Endothelial cell of umbilical vein (primary cell): Measurements from ENCODE around the gene NMT2. TPM values are rescaled to one million over a fixed set of nuclear protein-coding genes. Genes with fewer than 3 reads are reported as not detected.

ENCODE experiments used
- BruUV-seq: library from RNA; stranded (reverse); fragments of 400-500 nt; replicated peaks from 2 replicates; lab custom pipeline; 2021; lab: Mats Ljungman, UMichigan
- CTCF ChIA-PET: fragments of 300-600, 350-600 bp; sonication (Branson Sonifier 250); formaldehyde crosslinking; loops from one replicate; lab custom pipeline; 2021; ENCODE audit warnings: antibody characterized with exemption, inconsistent platforms; lab: Charles Lee
- POLR2A ChIA-PET: fragments of 300-600, 350-600 bp; sonication (Branson Sonifier 250); formaldehyde crosslinking; loops from one replicate; lab custom pipeline; 2021; ENCODE audit warnings: antibody characterized with exemption, inconsistent platforms; lab: Charles Lee
- DNase-seq: peaks from one replicate; pipeline ENCODE4 v3.0.0-alpha.2; 2011; ENCODE audit warnings: low read depth, low spot score
- FAIRE-seq: peaks from 2 replicates; lab custom pipeline; 2011; peaks lifted over from hg19 to GRCh38; lab: Jason Lieb, UNC
- H2AFZ ChIP-seq: 2 replicates; pipeline ENCODE4 v1.6.0; 2012; ENCODE audit warnings: low read depth, low read length, control low read depth, inconsistent platforms
- H3K27ac ChIP-seq: 2 replicates; pipeline ENCODE4 v1.5.1; 2011; ENCODE audit warnings: low read depth, mild to moderate bottlenecking, control low read depth, low read length, moderate library complexity; ENCODE audit not compliant: insufficient read depth
- H3K27me3 ChIP-seq, 2 experiments: 2 replicates each; pipeline versions ENCODE4 v1.6.0 to v1.6.1; 2011; ENCODE audit warnings: low read length in 2 of 2, mixed read lengths in 1 of 2; ENCODE audit not compliant: control insufficient read depth in 2 of 2, insufficient read depth in 2 of 2
- H3K36me3 ChIP-seq, 2 experiments: 2 replicates in 1 of 2; 3 replicates in 1 of 2; pipeline ENCODE4 v1.5.1; 2011; ENCODE audit warnings: low read length in 2 of 2, mild to moderate bottlenecking in 1 of 2, moderate library complexity in 1 of 2; ENCODE audit not compliant: control insufficient read depth in 2 of 2, insufficient read depth in 2 of 2; ENCODE audit errors: extremely low read depth in 1 of 2
- H3K4me1 ChIP-seq: 3 replicates; pipeline ENCODE4 v1.5.1; 2011; ENCODE audit warnings: mild to moderate bottlenecking, low read length; ENCODE audit not compliant: control insufficient read depth, insufficient read depth; ENCODE audit errors: extremely low read depth
- H3K4me2 ChIP-seq: 2 replicates; pipeline ENCODE4 v1.6.1; 2011; ENCODE audit warnings: low read length, control low read depth, mixed read lengths; ENCODE audit not compliant: insufficient read depth
- H3K4me3 ChIP-seq, 3 experiments: fragments of 200-600 bp in 1 of 3; sonication (generic), shearing (Covaris generic) in 1 of 3; replicated peaks in 1 of 3; 2 replicates each; pipeline ENCODE4 v1.5.1; 2011 to 2016; ENCODE audit warnings: control low read depth in 3 of 3, low read length in 3 of 3, mild to moderate bottlenecking in 2 of 3, inconsistent platforms in 1 of 3, low read depth in 1 of 3, moderate library complexity in 1 of 3; ENCODE audit not compliant: insufficient read depth in 1 of 3
- H3K79me2 ChIP-seq: 2 replicates; pipeline ENCODE4 v1.6.0; 2012; ENCODE audit warnings: low read length, inconsistent platforms; ENCODE audit not compliant: control insufficient read depth, insufficient read depth
- H3K9ac ChIP-seq: replicated peaks from 2 replicates; pipeline ENCODE3; 2011; ENCODE audit warnings: low read length, control low read depth; ENCODE audit not compliant: insufficient read depth; ENCODE audit errors: extremely low read depth
- H3K9me1 ChIP-seq: replicated peaks from 3 replicates; pipeline ENCODE4 v1.6.0; 2011; ENCODE audit warnings: mild to moderate bottlenecking, low read length; ENCODE audit not compliant: control insufficient read depth, insufficient read depth; ENCODE audit errors: extremely low read depth
- H3K9me3 ChIP-seq: replicated peaks from 2 replicates; pipeline ENCODE4 v1.5.1; 2012; ENCODE audit warnings: low read length, inconsistent platforms; ENCODE audit not compliant: control insufficient read depth, insufficient read depth
- H4K20me1 ChIP-seq: replicated peaks from 2 replicates; pipeline ENCODE3; 2011; ENCODE audit warnings: mild to moderate bottlenecking, low read length; ENCODE audit not compliant: control insufficient read depth, insufficient read depth; ENCODE audit errors: extremely low read depth
- CTCF ChIP-seq, 2 donors: IDR thresholded peaks; 1 replicate in 1 of 2; 2 replicates in 1 of 2; pipeline ENCODE4 v1.5.1; 2011; ENCODE audit warnings: low read length in 2 of 2, mild to moderate bottlenecking in 2 of 2, moderate library complexity in 2 of 2, control low read depth in 1 of 2, inconsistent platforms in 1 of 2, low read depth in 1 of 2; ENCODE audit not compliant: insufficient read depth in 1 of 2; ENCODE audit errors: extremely low read depth in 1 of 2
- EZH2 ChIP-seq: IDR thresholded peaks from 2 replicates; pipeline ENCODE4 v1.6.1; 2012; ENCODE audit warnings: borderline replicate concordance, low read depth, mild to moderate bottlenecking, moderate library complexity, low read length, inconsistent platforms; ENCODE audit not compliant: severe bottlenecking
- FOS ChIP-seq: IDR thresholded peaks from 2 replicates; pipeline ENCODE4 v1.6.1; 2011; ENCODE audit warnings: mild to moderate bottlenecking, low read length, moderate library complexity, borderline replicate concordance; ENCODE audit not compliant: insufficient read depth
- GATA2 ChIP-seq: IDR thresholded peaks from 2 replicates; pipeline ENCODE4 v1.7.0; 2011; ENCODE audit warnings: low read depth, mild to moderate bottlenecking, moderate library complexity, mixed read lengths, low read length; ENCODE audit not compliant: insufficient read length, insufficient read depth
- JUN ChIP-seq: IDR thresholded peaks from 2 replicates; pipeline ENCODE4 v1.6.1; 2011; ENCODE audit warnings: borderline replicate concordance, low read depth; ENCODE audit not compliant: insufficient read length, insufficient read depth
- MAX ChIP-seq: IDR thresholded peaks from 2 replicates; pipeline ENCODE4 v1.6.1; 2011; ENCODE audit not compliant: insufficient read depth, insufficient read length
- MYC ChIP-seq: IDR thresholded peaks from one replicate; pipeline ENCODE4 v1.6.1; 2011; ENCODE audit warnings: mild to moderate bottlenecking, low read depth, low read length
- POLR2A ChIP-seq: IDR thresholded peaks from 2 replicates; pipeline ENCODE4 v1.6.1; 2012; ENCODE audit warnings: low read depth, mild to moderate bottlenecking, control low read depth, low read length
- POLR2AphosphoS5 ChIP-seq: IDR thresholded peaks from 2 replicates; pipeline ENCODE4 v1.6.1; 2012; ENCODE audit warnings: low read depth, mild to moderate bottlenecking, control low read depth, low read length, moderate library complexity; ENCODE audit not compliant: insufficient read depth
- dilution Hi-C: fragments of 300-500 bp; cut with MboI; formaldehyde crosslinking; loops from one replicate; pipeline ENCODE4 v1.15.0; 2019; ENCODE audit warnings: low sequenced_read_pairs; ENCODE audit not compliant: extremely low pct_ligation_motif_present
- intact Hi-C: fragments of 100-400 bp; cut with micrococcal nuclease; formaldehyde crosslinking; loops from one replicate; pipeline ENCODE4 v1.10.0; 2022
- polyA plus RNA-seq, 4 experiments: library from polyadenylated mRNA; depleted of rRNA in 3 of 4; stranded (reverse) in 3 of 4; unstranded in 1 of 4; fragments of >200 nt; gene quantifications; 2 replicates each; pipeline versions ENCODE4 v1.2.1 to v1.2.3, GENCODE V29; 2011 to 2012; ENCODE audit warnings: missing spikeins in 1 of 4
- total RNA-seq: library from RNA; stranded (reverse); gene quantifications from 2 replicates; pipeline ENCODE4 v1.2.3, GENCODE V29; 2021

NMT2 gene
- total and polyA plus RNA-seq, 2 donors (not counting 3 experiments of a cell fraction or from before 2014, with no cell fraction given), result 39.0 to 109 TPM

GRCh38 chr10:15092855-15093408, 75.6 kb downstream of the NMT2 start:
- FAIRE-seq, result no peak
- intact Hi-C loops, result no loop called here
- Histone ChIP-seq H3K4me3 (no peak overlapping the region), H3K27me3 (no peaks in the 10 kb centered on the region), H3K4me1 (peaks cover 5% of the 10 kb centered on the region), H4K20me1 (no peaks in the 10 kb centered on the region), H3K36me3 (no peaks in the 10 kb centered on the region), H2AFZ (no peak overlapping the region), H3K79me2 (no peaks in the 10 kb centered on the region), H3K9ac (no peak overlapping the region), H3K9me1 (no peaks in the 10 kb centered on the region), H3K4me2 (no peak overlapping the region), H3K9me3 (no peaks in the 10 kb centered on the region), H3K27ac (no peak overlapping the region)
- CTCF ChIA-PET, result no interaction called here
- BruUV-seq, result no TSS peak
- dilution Hi-C loops, result no loop called here
- POLR2A ChIA-PET, result no interaction called here
- DNase-seq, result no peak
- no peak for TF ChIP-seq POLR2A
- no peak for TF ChIP-seq MYC
- TF ChIP-seq CTCF (IDR thresholded peaks at IDR 0.05; ENCODE audit: extremely low read depth in 1 of 2, insufficient read depth in 1 of 2, low read depth in 1 of 2, low read length in 2 of 2), result no peak
- no peak for TF ChIP-seq FOS
- TF ChIP-seq GATA2, result no peak
- no peak for TF ChIP-seq MAX
- no peak for TF ChIP-seq POLR2AphosphoS5
- no peak for TF ChIP-seq EZH2
- TF ChIP-seq JUN, result no peak
